Aorta (tissue), 5 donors: ENCODE data around the gene TMEM38B. TPM values are rescaled to one million over a fixed set of nuclear protein-coding genes. Genes with fewer than 3 reads are reported as not detected.
"Not testable (repeated sequence)": the region's sequence is repeated elsewhere in the genome, so short reads cannot be mapped to it uniquely, and the experiment has no call there.

ENCODE experiments used
- ATAC-seq: fragments of 200-7000 bp; cut with Tn5 transposase; one replicate; pipeline ENCODE4 v1.9.1; 2022; ENCODE audit warnings: moderate library complexity; ENCODE audit not compliant: low FRiP score
- DNase-seq, 2 donors: peaks; one replicate each; pipeline ENCODE4 v3.0.0-alpha.2; 2020
- H3K27ac ChIP-seq, 2 donors: one replicate each; pipeline ENCODE4 v1.5.1; 2013; ENCODE audit warnings: low read length in 2 of 2, mild to moderate bottlenecking in 2 of 2, moderate library complexity in 2 of 2, control low read depth in 1 of 2, inconsistent platforms in 1 of 2, low read depth in 1 of 2
- H3K27me3 ChIP-seq, 2 donors: one replicate each; pipeline ENCODE4 v1.6.1; 2013; ENCODE audit warnings: control low read depth in 1 of 2, low read length in 1 of 2, mild to moderate bottlenecking in 1 of 2, moderate library complexity in 1 of 2; ENCODE audit not compliant: insufficient read depth in 2 of 2, control insufficient read depth in 1 of 2
- H3K36me3 ChIP-seq, 2 donors: one replicate each; pipeline ENCODE4 v1.6.1; 2013; ENCODE audit warnings: control low read depth in 1 of 2, low read length in 1 of 2, mild to moderate bottlenecking in 1 of 2; ENCODE audit not compliant: insufficient read depth in 2 of 2, control insufficient read depth in 1 of 2
- H3K4me1 ChIP-seq, 2 donors: one replicate each; pipeline ENCODE4 v1.6.1; 2013; ENCODE audit warnings: low read length in 2 of 2, control low read depth in 1 of 2, mild to moderate bottlenecking in 1 of 2, moderate library complexity in 1 of 2; ENCODE audit not compliant: insufficient read depth in 2 of 2, control insufficient read depth in 1 of 2
- H3K4me3 ChIP-seq, 2 donors: one replicate each; pipeline ENCODE4 v1.5.1; 2013; ENCODE audit warnings: low read length in 2 of 2, control low read depth in 1 of 2, mild to moderate bottlenecking in 1 of 2
- H3K9me3 ChIP-seq: one replicate; pipeline ENCODE4 v1.6.1; 2013; ENCODE audit warnings: mild to moderate bottlenecking, low read length; ENCODE audit not compliant: control insufficient read depth
- WGBS, 2 donors: extraction: QIAGEN DNeasy Blood & Tissue Kit; methylation state at CpG; one replicate each; pipeline ENCODE4 v1.1.7; 2013; 5-methylcytosine and 5-hydroxymethylcytosine counted together
- intact Hi-C, 2 donors: fragments of 100-400 bp; cut with DNase I; formaldehyde crosslinking; loops; one replicate each; pipeline versions ENCODE4 v1.14.2 to v1.15.0; 2022
- polyA plus RNA-seq, 2 donors: library from polyadenylated mRNA; stranded (reverse); fragments of 200-250 nt; gene quantifications; one replicate each; pipeline ENCODE4 v1.2.3, GENCODE V29; 2013
- total RNA-seq, 2 donors: library from RNA; stranded (reverse); fragmentation: NEBNext Ultra II Directional; extraction: Animal tissue kit (Norgen Biotek cat#: 25700); gene quantifications; one replicate each; pipeline ENCODE4 v1.2.1, GENCODE V29; 2021
- donor health status: healthy with polysubstance abuse.
- donor health status: Bipolar disorder and iron deficiency.
- donor health status: DM: no; HTN: no; CAD: no.
- donor health status: DM: no; HTN: no; CAD: no.
- donor health status: DM: yes; HTN: yes; CAD: no.

TMEM38B gene
- total and polyA plus RNA-seq, 4 donors = 3.9 to 10.5 (median 7.0) TPM

DNA sequence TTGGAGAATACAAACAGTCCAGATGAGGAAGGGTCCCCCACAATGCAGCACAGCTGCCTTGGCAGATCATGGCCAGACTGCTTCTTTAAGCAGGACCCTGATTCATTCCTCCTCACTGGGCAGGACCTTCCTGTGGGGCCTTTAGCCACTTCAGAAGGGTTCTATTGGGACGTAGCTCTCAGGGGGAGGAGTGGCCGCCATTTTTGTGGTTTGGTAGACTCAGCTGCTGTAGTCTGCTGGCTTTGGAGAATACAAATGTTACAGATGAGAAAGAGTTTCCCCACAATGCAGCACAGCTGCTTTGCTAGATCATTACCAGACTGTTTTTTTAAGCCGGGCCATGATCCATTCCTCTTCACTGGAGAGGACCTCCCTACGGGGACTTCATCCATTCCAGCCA lies 57.4 kb downstream of the TMEM38B start:
- intact Hi-C loops = no loop called here
- 79 to 94% methylated on average over 4 of the region's 4 CpGs for WGBS, 2 donors
- no peaks in the 10 kb centered on the region for H3K27me3 ChIP-seq

DNA sequence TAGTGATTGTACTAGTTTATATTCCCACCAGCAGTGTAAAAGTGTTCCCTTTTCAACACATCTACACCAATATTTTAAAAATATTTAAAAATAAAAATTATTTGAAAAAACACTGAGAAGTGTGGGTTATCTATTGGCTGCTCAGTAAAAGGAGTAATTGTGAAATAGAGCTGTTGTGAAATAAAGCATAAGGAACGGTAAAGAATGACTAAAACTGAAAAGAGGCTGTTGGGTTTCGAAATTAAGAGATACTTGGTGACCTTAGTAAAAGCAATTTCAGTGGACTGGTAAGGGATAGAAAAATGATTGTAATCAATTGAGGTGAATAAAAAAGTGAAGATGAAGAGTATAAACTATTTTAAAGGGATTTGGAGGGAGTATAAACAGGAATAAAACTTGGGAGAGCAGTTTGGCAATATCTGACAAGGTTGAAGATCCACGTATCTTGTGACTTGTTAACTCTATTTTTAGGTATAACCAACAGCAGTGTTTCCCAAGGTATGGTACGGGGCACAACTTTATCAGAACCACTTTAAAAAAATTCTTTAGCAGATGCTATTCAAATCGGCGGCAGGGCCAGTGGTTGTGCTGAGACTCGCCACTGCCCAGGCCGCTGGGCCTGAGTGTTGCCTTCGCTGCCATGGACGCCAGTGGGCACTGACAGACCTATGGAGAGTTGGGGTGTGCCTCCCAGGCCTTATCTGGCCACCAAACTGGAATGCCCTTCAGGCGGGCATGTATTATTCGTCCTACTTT lies 63.3 kb downstream of the TMEM38B start:
- no peak for ATAC-seq
- H3K4me1 ChIP-seq = no peaks in the 10 kb centered on the region
- peaks cover 5% of the 10 kb centered on the region for H3K9me3 ChIP-seq
- H3K27ac ChIP-seq = no peak overlapping the region
- no peak overlapping the region for H3K4me3 ChIP-seq
- DNase-seq = no peak
- H3K36me3 ChIP-seq = no peaks in the 10 kb centered on the region
- intact Hi-C loops = no loop called here
- WGBS, 2 donors = 92 to 96% methylated on average over 12 of the region's 12 CpGs
- H3K27me3 ChIP-seq = no peaks in the 10 kb centered on the region

More for the DNA sequence above, 57.4 kb downstream of the TMEM38B start:
- H3K27ac ChIP-seq = no peak overlapping the region
- peaks cover 5% of the 10 kb centered on the region in 2 donors for H3K36me3 ChIP-seq
- ATAC-seq (no peak), DNase-seq (no peak)
- no peak overlapping the region for H3K4me3 ChIP-seq
- H3K9me3 ChIP-seq = peaks cover 2% of the 10 kb centered on the region
- H3K4me1 ChIP-seq = no peaks in the 10 kb centered on the region

DNA sequence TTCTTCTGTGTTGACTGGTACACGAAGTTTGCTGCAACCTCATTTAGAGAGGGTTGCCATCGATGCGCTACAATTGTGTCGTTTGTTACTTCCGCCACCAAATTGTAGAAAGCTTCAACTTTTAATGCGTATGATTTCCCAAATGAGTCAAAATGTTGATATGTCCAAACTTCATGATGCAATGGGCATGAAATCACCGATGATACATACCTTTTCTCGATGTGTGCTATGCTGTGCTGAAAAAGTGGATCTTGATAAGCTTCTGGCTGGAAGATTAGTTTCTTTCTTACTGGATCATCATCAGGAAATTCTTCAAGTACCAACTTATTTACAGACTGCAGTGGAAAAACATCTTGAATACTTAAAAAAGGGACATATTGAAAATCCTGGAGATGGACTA lies 65.7 kb downstream of the TMEM38B start:
- DNase-seq = no peak
- 93 to 94% methylated on average over 8 of the region's 8 CpGs for WGBS, 2 donors
- Histone ChIP-seq H3K4me3 (no peak overlapping the region), H3K27ac (no peak overlapping the region), H3K4me1 (no peaks in the 10 kb centered on the region), H3K27me3 (no peaks in the 10 kb centered on the region), H3K9me3 (peaks cover 5% of the 10 kb centered on the region), H3K36me3 (no peaks in the 10 kb centered on the region)
- ATAC-seq = no peak
- intact Hi-C loops = no loop called here

DNA sequence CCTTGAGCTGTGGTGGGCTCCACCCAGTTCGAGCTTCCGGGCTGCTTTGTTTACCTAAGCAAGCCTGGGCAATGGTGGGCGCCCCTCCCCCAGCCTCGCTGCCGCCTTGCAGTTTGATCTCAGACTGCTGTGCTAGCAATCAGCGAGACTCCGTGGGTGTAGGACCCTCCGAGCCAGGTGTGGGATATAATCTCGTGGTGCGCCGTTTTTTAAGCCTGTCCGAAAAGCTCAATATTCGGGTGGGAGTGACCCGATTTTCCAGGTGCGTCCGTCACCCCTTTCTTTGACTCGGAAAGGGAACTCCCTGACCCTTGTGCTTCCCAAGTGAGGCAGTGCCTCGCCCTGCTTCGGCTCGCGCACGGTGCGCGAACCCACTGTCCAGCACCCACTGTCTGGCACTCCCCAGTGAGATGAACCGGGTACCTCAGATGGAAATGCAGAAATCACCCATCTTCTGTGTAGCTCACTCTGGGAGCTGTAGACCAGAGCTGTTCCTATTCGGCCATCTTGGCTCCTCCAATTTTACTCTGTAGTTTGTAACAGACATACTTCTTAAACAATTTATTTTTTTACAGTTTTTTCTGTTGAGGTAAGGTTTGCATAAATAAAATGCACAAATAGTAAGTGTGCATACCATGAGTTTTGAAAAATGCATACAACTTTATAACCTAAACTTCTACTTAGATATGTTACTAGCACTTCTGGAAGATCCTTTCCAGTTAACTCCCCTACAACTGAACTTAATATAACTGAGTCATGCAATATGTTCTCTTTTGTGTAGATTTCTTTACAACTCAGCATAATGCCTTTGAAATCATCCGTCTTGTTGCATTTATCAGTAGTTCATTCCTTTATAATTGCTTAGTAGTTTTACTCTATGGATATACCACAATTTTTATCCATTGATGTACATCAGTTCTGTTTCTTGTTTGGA lies 88.5 kb downstream of the TMEM38B start:
- H3K27ac ChIP-seq, H3K36me3 ChIP-seq, H3K9me3 ChIP-seq, DNase-seq, H3K27me3 ChIP-seq, H3K4me1 ChIP-seq, H3K4me3 ChIP-seq, ATAC-seq, intact Hi-C loops: not testable (repeated sequence)
- 93 to 94% methylated on average over 20 to 22 of the region's 27 CpGs for WGBS, 2 donors

DNA sequence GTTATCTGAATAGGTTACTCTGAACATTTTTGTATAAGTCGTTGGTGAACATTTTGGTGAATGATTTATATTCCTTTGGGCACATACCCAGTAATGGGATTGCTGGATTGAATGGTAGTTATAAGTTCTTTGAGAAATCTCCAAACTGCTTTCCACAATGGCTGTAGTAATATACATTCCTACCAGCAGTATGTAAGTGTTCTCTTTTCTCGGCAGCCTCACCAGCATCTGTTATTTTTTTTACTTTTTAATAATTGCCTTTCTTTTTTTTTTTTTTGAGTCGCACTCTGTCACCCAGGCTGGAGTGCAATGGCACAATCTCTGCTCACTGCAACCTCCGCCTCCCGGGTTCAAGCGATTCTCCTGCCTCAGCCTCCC lies 89.1 kb downstream of the TMEM38B start:
- H3K9me3 ChIP-seq, H3K27me3 ChIP-seq, H3K36me3 ChIP-seq, DNase-seq, intact Hi-C loops, H3K27ac ChIP-seq, H3K4me1 ChIP-seq, H3K4me3 ChIP-seq, ATAC-seq: not testable (repeated sequence)
- 82 to 91% methylated on average over 6 of the region's 6 CpGs for WGBS, 2 donors

DNA sequence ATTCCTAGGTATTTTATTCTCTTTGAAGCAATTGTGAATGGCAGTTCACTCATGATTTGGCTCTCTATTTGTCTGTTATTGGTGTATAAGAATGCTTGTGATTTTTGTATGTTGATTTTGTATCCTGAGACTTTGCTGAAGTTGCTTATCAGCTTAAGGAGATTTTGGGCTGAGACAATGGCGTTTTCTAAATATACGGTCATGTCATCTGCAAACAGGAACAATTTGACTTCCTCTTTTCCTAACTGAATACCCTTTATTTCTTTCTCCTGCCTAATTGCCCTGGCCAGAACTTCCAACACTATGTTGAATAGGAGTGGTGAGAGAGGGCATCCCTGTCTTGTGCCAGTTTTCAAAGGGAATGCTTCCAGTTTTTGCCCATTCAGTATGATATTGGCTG lies 92.5 kb downstream of the TMEM38B start:
- H3K4me3 ChIP-seq, ATAC-seq, H3K27me3 ChIP-seq, H3K36me3 ChIP-seq, DNase-seq, intact Hi-C loops, H3K27ac ChIP-seq, H3K4me1 ChIP-seq, H3K9me3 ChIP-seq: not testable (repeated sequence)
- 88 to 96% methylated on average over 2 of the region's 2 CpGs for WGBS, 2 donors

DNA sequence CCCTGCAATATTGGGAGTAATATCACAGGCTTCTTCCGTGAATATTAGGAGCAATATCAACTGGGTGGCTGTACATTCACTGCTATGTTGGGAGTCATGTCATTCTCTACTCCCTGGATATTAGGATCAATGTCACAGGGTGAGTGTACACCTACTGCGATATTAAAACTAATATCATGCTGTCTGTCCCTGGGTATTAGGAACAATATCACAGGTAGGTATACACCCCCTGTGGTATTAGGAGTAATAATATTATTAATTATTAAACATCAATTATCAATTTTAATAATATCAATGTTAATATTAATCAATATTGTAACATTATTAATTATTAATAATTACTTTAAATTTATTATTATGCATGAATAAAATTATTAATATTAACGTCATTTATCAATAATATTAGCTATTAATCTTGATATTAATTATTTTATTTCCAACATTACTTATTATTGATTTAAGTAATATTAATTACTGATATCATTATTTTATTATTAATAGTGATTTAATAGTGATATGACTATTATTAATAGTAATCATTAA lies 121.9 kb downstream of the TMEM38B start:
- intact Hi-C loops = no loop called here
- H3K9me3 ChIP-seq = peaks cover 2% of the 10 kb centered on the region
- H3K36me3 ChIP-seq = no peaks in the 10 kb centered on the region
- DNase-seq (no peak), ATAC-seq (no peak)
- H3K4me1 ChIP-seq = no peaks in the 10 kb centered on the region
- H3K27me3 ChIP-seq = no peaks in the 10 kb centered on the region
- 72 to 80% methylated on average over 3 of the region's 3 CpGs for WGBS, 2 donors
- no peak overlapping the region for H3K27ac ChIP-seq
- H3K4me3 ChIP-seq = no peak overlapping the region

DNA sequence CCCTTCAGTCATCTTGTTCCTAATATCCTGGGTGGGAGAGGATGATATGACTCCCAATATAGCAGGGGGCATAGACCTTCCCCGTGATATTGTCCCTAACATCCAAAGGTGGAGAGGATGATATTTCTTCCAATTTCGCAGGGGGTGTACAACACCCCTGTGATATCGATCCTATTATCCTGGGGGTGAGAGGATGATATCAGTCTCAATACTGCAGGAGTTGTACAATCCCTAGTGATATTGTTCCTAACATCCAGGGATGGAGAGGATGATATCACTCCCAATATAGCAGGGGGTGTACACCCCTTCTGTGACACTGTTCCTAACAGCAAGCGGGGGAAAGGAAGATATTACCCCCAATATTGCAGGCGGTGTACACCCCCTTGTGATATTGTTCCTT lies 122.6 kb downstream of the TMEM38B start:
- Histone ChIP-seq H3K4me1 (no peaks in the 10 kb centered on the region), H3K4me3 (no peak overlapping the region), H3K27me3 (no peaks in the 10 kb centered on the region), H3K9me3 (peaks cover 2% of the 10 kb centered on the region), H3K36me3 (no peaks in the 10 kb centered on the region), H3K27ac (no peak overlapping the region)
- no peak for ATAC-seq
- DNase-seq = no peak
- intact Hi-C loops = no loop called here
- WGBS, 2 donors = 91% methylated on average over 5 of the region's 5 CpGs
